Nephron (organoid): ENCODE results near the gene CACNA2D3.

Experiments
- H3K27ac Mint-ChIP-seq, 3 experiments: 2 replicates each; pipeline ENCODE4 v1.8.0; 2020; ENCODE audit warnings: mixed read lengths in 3 of 3, mild to moderate bottlenecking in 2 of 3, moderate library complexity in 1 of 3
- H3K27me3 Mint-ChIP-seq: 2 replicates; pipeline ENCODE4 v1.8.0; 2021; ENCODE audit warnings: low read depth, mild to moderate bottlenecking, moderate library complexity, mixed read lengths
- H3K36me3 Mint-ChIP-seq: 2 replicates; pipeline ENCODE4 v1.8.0; 2020; ENCODE audit warnings: low read depth, mixed read lengths
- H3K4me1 Mint-ChIP-seq: 2 replicates; pipeline ENCODE4 v1.8.0; 2020; ENCODE audit warnings: mixed read lengths
- H3K4me3 Mint-ChIP-seq, 3 experiments: 2 replicates each; pipeline ENCODE4 v1.8.0; 2020; ENCODE audit warnings: mild to moderate bottlenecking in 3 of 3, mixed read lengths in 3 of 3, moderate library complexity in 2 of 3
- H3K9me3 Mint-ChIP-seq: 2 replicates; pipeline ENCODE4 v1.8.0; 2020; ENCODE audit warnings: mixed read lengths
- TF ChIP-seq, protein P1 (sequence below), 3 experiments: fragments of 200-600 bp; sonication (generic); IDR thresholded peaks; one replicate each; pipeline ENCODE4 v1.5.0; 2021; ENCODE audit warnings: antibody characterized with exemption in 3 of 3; ENCODE audit not compliant: unreplicated experiment in 3 of 3

CACNA2D3 gene

DNA sequence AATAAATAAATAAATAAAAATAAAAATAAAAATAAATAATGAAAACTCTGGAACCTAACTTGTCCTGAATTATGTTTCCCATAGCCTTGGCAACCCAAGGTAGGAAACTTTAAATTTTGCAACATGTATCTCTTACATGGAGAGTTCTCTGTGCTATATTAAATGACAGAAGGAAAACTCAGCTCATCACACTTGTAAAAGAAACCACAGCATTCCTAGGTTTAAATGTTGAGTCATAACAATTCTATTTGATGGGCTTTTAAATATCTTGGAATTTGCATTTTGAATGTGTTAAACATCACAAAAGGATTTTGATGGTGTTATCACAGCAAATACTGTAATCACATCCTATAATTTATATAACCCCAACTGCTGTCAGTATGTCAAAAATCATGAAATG, 661.3 kb downstream of the CACNA2D3 start:
- TF ChIP-seq, protein P1, sequence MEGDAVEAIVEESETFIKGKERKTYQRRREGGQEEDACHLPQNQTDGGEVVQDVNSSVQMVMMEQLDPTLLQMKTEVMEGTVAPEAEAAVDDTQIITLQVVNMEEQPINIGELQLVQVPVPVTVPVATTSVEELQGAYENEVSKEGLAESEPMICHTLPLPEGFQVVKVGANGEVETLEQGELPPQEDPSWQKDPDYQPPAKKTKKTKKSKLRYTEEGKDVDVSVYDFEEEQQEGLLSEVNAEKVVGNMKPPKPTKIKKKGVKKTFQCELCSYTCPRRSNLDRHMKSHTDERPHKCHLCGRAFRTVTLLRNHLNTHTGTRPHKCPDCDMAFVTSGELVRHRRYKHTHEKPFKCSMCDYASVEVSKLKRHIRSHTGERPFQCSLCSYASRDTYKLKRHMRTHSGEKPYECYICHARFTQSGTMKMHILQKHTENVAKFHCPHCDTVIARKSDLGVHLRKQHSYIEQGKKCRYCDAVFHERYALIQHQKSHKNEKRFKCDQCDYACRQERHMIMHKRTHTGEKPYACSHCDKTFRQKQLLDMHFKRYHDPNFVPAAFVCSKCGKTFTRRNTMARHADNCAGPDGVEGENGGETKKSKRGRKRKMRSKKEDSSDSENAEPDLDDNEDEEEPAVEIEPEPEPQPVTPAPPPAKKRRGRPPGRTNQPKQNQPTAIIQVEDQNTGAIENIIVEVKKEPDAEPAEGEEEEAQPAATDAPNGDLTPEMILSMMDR (IDR thresholded peaks at IDR 0.05; ENCODE audit: unreplicated experiment in 3 of 3), result no peak
- Mint-ChIP-seq H3K36me3 (no peaks in the 10 kb centered on the region), H3K4me1 (peaks cover 8% of the 10 kb centered on the region), H3K9me3 (peaks cover 11% of the 10 kb centered on the region), H3K27ac (no peak overlapping the region), H3K27me3 (no peaks in the 10 kb centered on the region), H3K4me3 (no peak overlapping the region)

DNA sequence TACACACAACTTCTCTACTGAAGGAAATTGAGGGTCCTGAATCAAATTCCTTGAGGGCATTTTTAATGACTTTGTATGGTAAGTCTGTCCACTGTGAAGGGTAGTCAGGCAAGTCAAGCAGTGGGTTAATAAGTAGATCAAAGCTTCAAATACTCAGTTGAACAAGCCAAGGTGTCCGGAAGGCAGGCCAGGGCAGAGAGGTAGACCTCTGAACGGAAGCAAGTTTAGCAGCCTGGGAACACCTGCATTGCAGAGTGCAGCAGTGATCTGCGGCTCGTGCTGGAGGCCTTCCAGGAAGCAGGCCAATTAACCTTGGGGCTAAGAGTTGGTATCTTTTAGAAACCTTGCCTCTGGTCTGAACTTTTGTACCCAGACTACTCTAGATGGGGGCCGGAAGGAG, 661.7 kb downstream of the CACNA2D3 start:
- Mint-ChIP-seq H3K36me3 (no peaks in the 10 kb centered on the region), H3K27me3 (no peaks in the 10 kb centered on the region)

GRCh38 chr3:54785976-54786375, 663.6 kb downstream of the CACNA2D3 start:
- Mint-ChIP-seq H3K9me3 (peaks cover 11% of the 10 kb centered on the region), H3K4me1 (no peaks in the 10 kb centered on the region), H3K27me3 (no peaks in the 10 kb centered on the region), H3K4me3 (no peak overlapping the region), H3K36me3 (no peaks in the 10 kb centered on the region), H3K27ac (no peak overlapping the region)
- TF ChIP-seq, protein P1 (IDR thresholded peaks at IDR 0.05; ENCODE audit: unreplicated experiment in 3 of 3), result no peak

More for the DNA sequence above, 661.7 kb downstream of the CACNA2D3 start:
- H3K4me3 Mint-ChIP-seq, result no peak overlapping the region
- peaks cover 11% of the 10 kb centered on the region for H3K9me3 Mint-ChIP-seq
- no peak overlapping the region for H3K27ac Mint-ChIP-seq
- H3K4me1 Mint-ChIP-seq, result peaks cover 8% of the 10 kb centered on the region
- TF ChIP-seq, protein P1 (IDR thresholded peaks at IDR 0.05; ENCODE audit: unreplicated experiment in 3 of 3), result no peak

- Mint-ChIP-seq H3K27ac (no peak overlapping the region), H3K9me3 (peaks cover 21% of the 10 kb centered on the region), H3K27me3 (no peaks in the 10 kb centered on the region), H3K36me3 (no peaks in the 10 kb centered on the region), H3K4me3 (no peak overlapping the region), H3K4me1 (no peaks in the 10 kb centered on the region)
- TF ChIP-seq, protein P1 (IDR thresholded peaks at IDR 0.05; ENCODE audit: unreplicated experiment in 3 of 3), result no peak
Observed at GRCh38 chr3:54790051-54790450, 667.7 kb downstream of the CACNA2D3 start.

GRCh38 chr3:54791501-54792156, 669.3 kb downstream of the CACNA2D3 start:
- no peaks in the 10 kb centered on the region for H3K27me3 Mint-ChIP-seq
- peaks cover 21% of the 10 kb centered on the region for H3K9me3 Mint-ChIP-seq
- no peak overlapping the region for H3K27ac Mint-ChIP-seq
- H3K4me1 Mint-ChIP-seq, result no peaks in the 10 kb centered on the region
- H3K4me3 Mint-ChIP-seq, result no peak overlapping the region
- no peaks in the 10 kb centered on the region for H3K36me3 Mint-ChIP-seq
- TF ChIP-seq, protein P1 (IDR thresholded peaks at IDR 0.05; ENCODE audit: unreplicated experiment in 3 of 3), result no peak

DNA sequence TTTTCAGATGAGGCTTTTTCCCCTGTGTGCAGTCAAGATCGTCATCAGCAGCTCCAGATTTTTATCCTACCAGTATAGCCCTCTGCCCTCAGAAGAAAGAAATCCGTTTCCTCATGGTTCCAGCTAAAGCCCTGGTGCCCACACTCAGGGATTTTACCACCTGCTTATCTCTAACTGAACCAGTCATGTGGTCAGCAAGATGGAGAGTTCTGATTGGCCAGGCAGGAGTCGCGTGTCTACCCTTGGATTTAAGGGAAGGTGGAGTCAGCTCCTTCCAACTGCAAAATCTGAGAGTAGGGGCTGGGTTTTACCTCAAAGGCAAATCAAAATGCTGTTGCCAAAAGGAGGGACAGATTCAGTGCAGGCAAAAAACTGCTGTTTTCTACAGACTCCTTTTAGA, 670.2 kb downstream of the CACNA2D3 start:
- no peak overlapping the region for H3K4me3 Mint-ChIP-seq
- TF ChIP-seq, protein P1 (IDR thresholded peaks at IDR 0.05; ENCODE audit: unreplicated experiment in 3 of 3), result no peak
- peaks cover 21% of the 10 kb centered on the region for H3K9me3 Mint-ChIP-seq
- no peak overlapping the region for H3K27ac Mint-ChIP-seq
- no peaks in the 10 kb centered on the region for H3K27me3 Mint-ChIP-seq
- H3K4me1 Mint-ChIP-seq, result no peaks in the 10 kb centered on the region
- no peaks in the 10 kb centered on the region for H3K36me3 Mint-ChIP-seq
